HEK293 (cell line): ENCODE results near the gene PHTF1.

Experiments used
- CTCF ChIA-PET: fragments of 350-600 bp; formaldehyde crosslinking; extraction: SDS; loops from one replicate; lab custom pipeline; 2021; ENCODE audit warnings: antibody characterized with exemption; lab: Yijun Ruan, JAX
- POLR2A ChIA-PET: fragments of 300-600 bp; formaldehyde crosslinking; extraction: SDS; loops from one replicate; lab custom pipeline; 2020; ENCODE audit warnings: antibody characterized with exemption, inconsistent platforms; lab: Yijun Ruan, JAX
- H3K27ac ChIP-seq: fragments of 200-500 bp; sonication (Bioruptor generic); 2 replicates; pipeline ENCODE4 v1.5.1; 2014; ENCODE audit warnings: low read depth, low read length, control low read depth, inconsistent platforms; ENCODE audit errors: extremely low read depth
- H3K36me3 ChIP-seq, 2 experiments: fragments of 200-500 bp in 1 of 2; sonication (Bioruptor generic) in 1 of 2; 1 replicate in 1 of 2; 2 replicates in 1 of 2; pipeline ENCODE4 v1.5.1; 2014 to 2017; ENCODE audit warnings: inconsistent platforms in 2 of 2, low read length in 2 of 2; ENCODE audit not compliant: control insufficient read depth in 2 of 2, insufficient read depth in 1 of 2
- H3K4me1 ChIP-seq: fragments of 200-500 bp; sonication (Bioruptor generic); 2 replicates; pipeline ENCODE4 v1.5.1; 2014; ENCODE audit warnings: mild to moderate bottlenecking, low read length, inconsistent platforms; ENCODE audit not compliant: control insufficient read depth, insufficient read depth
- H3K4me3 ChIP-seq: 2 replicates; pipeline ENCODE4 v1.5.1; 2011; ENCODE audit warnings: low read depth, mild to moderate bottlenecking, control low read depth, low read length, moderate library complexity
- H3K9me3 ChIP-seq: fragments of 200-500 bp; sonication (Bioruptor generic); 2 replicates; pipeline ENCODE4 v1.5.1; 2014; ENCODE audit warnings: low read depth, low read length, inconsistent platforms; ENCODE audit not compliant: control insufficient read depth, insufficient read depth
- GFI1B ChIP-seq: fragments of 450-650 bp; formaldehyde crosslinking; IDR thresholded peaks from 2 replicates; pipeline ENCODE4 v1.5.1; 2016; ENCODE audit warnings: missing biosample characterization, missing genetic modification characterization
- GLIS2 ChIP-seq: fragments of 450-650 bp; formaldehyde crosslinking; IDR thresholded peaks from 2 replicates; pipeline ENCODE4 v1.5.1; 2016; ENCODE audit warnings: missing biosample characterization, missing genetic modification characterization
- HOXA7 ChIP-seq: sonication (generic); formaldehyde crosslinking; IDR thresholded peaks from 2 replicates; pipeline ENCODE4 v1.8.1; 2022; ENCODE audit warnings: missing genetic modification reagents, borderline replicate concordance
- HOXD13 ChIP-seq: sonication (generic); formaldehyde crosslinking; IDR thresholded peaks from 2 replicates; pipeline ENCODE4 v1.8.0; 2022; ENCODE audit warnings: missing genetic modification reagents, borderline replicate concordance
- KLF16 ChIP-seq: fragments of 450-650 bp; formaldehyde crosslinking; IDR thresholded peaks from 2 replicates; pipeline ENCODE4 v1.5.1; 2017; ENCODE audit warnings: missing biosample characterization, missing genetic modification characterization
- PRDM1 ChIP-seq: fragments of 450-650 bp; formaldehyde crosslinking; IDR thresholded peaks from 2 replicates; pipeline ENCODE4; 2016; ENCODE audit warnings: missing biosample characterization, missing genetic modification characterization
- SCRT2 ChIP-seq: fragments of 450-650 bp; formaldehyde crosslinking; IDR thresholded peaks from 2 replicates; pipeline ENCODE4 v1.5.1; 2016; ENCODE audit warnings: missing biosample characterization, missing genetic modification characterization
- SP3 ChIP-seq: fragments of 450-650 bp; formaldehyde crosslinking; IDR thresholded peaks from 2 replicates; pipeline ENCODE4 v1.5.1; 2016; ENCODE audit warnings: missing biosample characterization, missing genetic modification characterization
- SP7 ChIP-seq: fragments of 450-650 bp; formaldehyde crosslinking; IDR thresholded peaks from 2 replicates; pipeline ENCODE4 v1.5.1; 2016; ENCODE audit warnings: missing biosample characterization, missing genetic modification characterization
- ZBTB20 ChIP-seq: fragments of 450-650 bp; formaldehyde crosslinking; IDR thresholded peaks from 2 replicates; pipeline ENCODE4 v1.5.1; 2016; ENCODE audit warnings: missing biosample characterization, missing genetic modification characterization
- ZBTB6 ChIP-seq: fragments of 450-650 bp; formaldehyde crosslinking; IDR thresholded peaks from 2 replicates; pipeline ENCODE4 v1.5.1; 2017; ENCODE audit warnings: missing biosample characterization, missing genetic modification characterization
- ZFHX2 ChIP-seq: fragments of 450-650 bp; formaldehyde crosslinking; conservative IDR thresholded peaks from 2 replicates; pipeline ENCODE4 v1.5.1; 2016; ENCODE audit warnings: missing biosample characterization, missing genetic modification characterization
- ZIC2 ChIP-seq: fragments of 450-650 bp; formaldehyde crosslinking; IDR thresholded peaks from 2 replicates; pipeline ENCODE4 v1.5.1; 2016; ENCODE audit warnings: missing biosample characterization, missing genetic modification characterization
- ZNF112 ChIP-seq: fragments of 450-650 bp; formaldehyde crosslinking; IDR thresholded peaks from 2 replicates; pipeline ENCODE4 v1.5.0; 2017; ENCODE audit warnings: missing biosample characterization, missing genetic modification characterization
- ZNF133 ChIP-seq: fragments of 450-650 bp; formaldehyde crosslinking; IDR thresholded peaks from 2 replicates; pipeline ENCODE4 v1.5.1; 2016; ENCODE audit warnings: missing biosample characterization, missing genetic modification characterization
- ZNF280C ChIP-seq: fragments of 450-650 bp; formaldehyde crosslinking; IDR thresholded peaks from 2 replicates; pipeline ENCODE4 v1.5.1; 2016; ENCODE audit warnings: missing biosample characterization, missing genetic modification characterization
- ZNF292 ChIP-seq: fragments of 450-650 bp; formaldehyde crosslinking; IDR thresholded peaks from 2 replicates; pipeline ENCODE4 v1.5.1; 2016; ENCODE audit warnings: low read depth, missing biosample characterization, missing genetic modification characterization, borderline replicate concordance
- ZNF416 ChIP-seq: fragments of 450-650 bp; formaldehyde crosslinking; IDR thresholded peaks from 2 replicates; pipeline ENCODE4 v1.5.1; 2016; ENCODE audit warnings: missing biosample characterization, missing genetic modification characterization
- ZNF473 ChIP-seq: fragments of 450-650 bp; formaldehyde crosslinking; IDR thresholded peaks from 2 replicates; pipeline ENCODE4 v1.5.1; 2017; ENCODE audit warnings: missing biosample characterization, missing genetic modification characterization
- ZNF514 ChIP-seq: fragments of 450-650 bp; formaldehyde crosslinking; IDR thresholded peaks from 2 replicates; pipeline ENCODE4 v1.5.1; 2016; ENCODE audit warnings: missing biosample characterization, missing genetic modification characterization
- ZNF561 ChIP-seq: fragments of 450-650 bp; IDR thresholded peaks from 2 replicates; pipeline ENCODE4 v1.5.1; 2018; ENCODE audit warnings: missing biosample characterization, missing genetic modification characterization, borderline replicate concordance
- ZNF585B ChIP-seq: fragments of 450-650 bp; formaldehyde crosslinking; IDR thresholded peaks from 2 replicates; pipeline ENCODE4 v1.5.1; 2016; ENCODE audit warnings: missing biosample characterization, missing genetic modification characterization
- ZNF664 ChIP-seq: fragments of 450-650 bp; formaldehyde crosslinking; IDR thresholded peaks from 2 replicates; pipeline ENCODE4 v1.5.1; 2016; ENCODE audit warnings: missing biosample characterization, missing genetic modification characterization
- ZNF830 ChIP-seq: fragments of 450-650 bp; IDR thresholded peaks from 2 replicates; pipeline ENCODE4 v1.5.0; 2018; ENCODE audit warnings: missing biosample characterization, missing genetic modification characterization, low read depth, mild to moderate bottlenecking, moderate library complexity
- TF ChIP-seq, protein P1 (sequence below): fragments of 450-650 bp; formaldehyde crosslinking; IDR thresholded peaks from 2 replicates; pipeline ENCODE4 v1.5.1; 2017; ENCODE audit warnings: missing biosample characterization, missing genetic modification characterization

The PHTF1 gene

GRCh38 chr1:113800487-113800886, 41.2 kb upstream of the PHTF1 start (continued):
- TF ChIP-seq, protein P1, sequence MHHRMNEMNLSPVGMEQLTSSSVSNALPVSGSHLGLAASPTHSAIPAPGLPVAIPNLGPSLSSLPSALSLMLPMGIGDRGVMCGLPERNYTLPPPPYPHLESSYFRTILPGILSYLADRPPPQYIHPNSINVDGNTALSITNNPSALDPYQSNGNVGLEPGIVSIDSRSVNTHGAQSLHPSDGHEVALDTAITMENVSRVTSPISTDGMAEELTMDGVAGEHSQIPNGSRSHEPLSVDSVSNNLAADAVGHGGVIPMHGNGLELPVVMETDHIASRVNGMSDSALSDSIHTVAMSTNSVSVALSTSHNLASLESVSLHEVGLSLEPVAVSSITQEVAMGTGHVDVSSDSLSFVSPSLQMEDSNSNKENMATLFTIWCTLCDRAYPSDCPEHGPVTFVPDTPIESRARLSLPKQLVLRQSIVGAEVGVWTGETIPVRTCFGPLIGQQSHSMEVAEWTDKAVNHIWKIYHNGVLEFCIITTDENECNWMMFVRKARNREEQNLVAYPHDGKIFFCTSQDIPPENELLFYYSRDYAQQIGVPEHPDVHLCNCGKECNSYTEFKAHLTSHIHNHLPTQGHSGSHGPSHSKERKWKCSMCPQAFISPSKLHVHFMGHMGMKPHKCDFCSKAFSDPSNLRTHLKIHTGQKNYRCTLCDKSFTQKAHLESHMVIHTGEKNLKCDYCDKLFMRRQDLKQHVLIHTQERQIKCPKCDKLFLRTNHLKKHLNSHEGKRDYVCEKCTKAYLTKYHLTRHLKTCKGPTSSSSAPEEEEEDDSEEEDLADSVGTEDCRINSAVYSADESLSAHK (tag by site-specific recombination): no peak
- TF ChIP-seq ZBTB6 (tag by site-specific recombination) (no peak), HOXA7 (CRISPR knock-in tag) (no peak), KLF16 (no peak), ZNF133 (tag by site-specific recombination) (no peak), PRDM1 (0 out of 2 replicates have a peak, but pooled peaks have one; percentile 36)
- TF ChIP-seq, all 188 proteins: peak for 3

DNA sequence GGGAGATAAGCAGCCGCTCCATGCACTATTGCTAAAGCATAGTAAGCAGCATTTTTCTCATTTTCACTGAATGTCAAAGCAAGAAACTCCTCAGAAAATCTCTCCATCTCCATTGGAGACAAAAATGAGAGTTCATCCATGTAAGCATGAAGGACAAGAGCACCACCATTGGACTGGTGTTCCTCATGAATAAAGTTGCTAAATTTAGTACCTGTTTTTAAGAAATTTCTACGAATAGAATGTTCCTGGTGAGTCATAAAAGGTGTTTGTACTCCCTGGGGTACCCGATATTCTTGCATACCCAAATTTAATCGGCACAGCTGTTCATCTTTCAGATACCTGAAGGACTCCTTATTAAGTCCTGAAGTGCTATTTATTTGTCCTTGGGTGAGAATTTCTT, 38.2 kb upstream of the PHTF1 start:
- TF ChIP-seq ZNF561 (tag by site-specific recombination): no peak
- Histone ChIP-seq H3K36me3 (peaks cover 5 to 37% of the 10 kb centered on the region in 2 experiments), H3K4me3 (no peak overlapping the region), H3K27ac (no peak overlapping the region), H3K9me3 (no peaks in the 10 kb centered on the region), H3K4me1 (no peaks in the 10 kb centered on the region)
- CTCF ChIA-PET: no interaction called here
- POLR2A ChIA-PET: no interaction called here

- Histone ChIP-seq H3K36me3 (peaks cover 5 to 42% of the 10 kb centered on the region in 2 experiments), H3K9me3 (no peaks in the 10 kb centered on the region)
- TF ChIP-seq SP7 (tag by site-specific recombination): peak; percentile 44; the same call in 1 of the 2 replicates
- no peak for TF ChIP-seq GFI1B (tag by site-specific recombination)
- TF ChIP-seq ZBTB20 (tag by site-specific recombination): peak; percentile 54; the same call in 1 of the 2 replicates
- TF ChIP-seq, all 188 proteins: peak for 2
- no peak overlapping the region for H3K4me3 ChIP-seq
- ChIA-PET POLR2A (no interaction called here), CTCF (interaction anchor here (0.9 kb wide), 1 partner anchor 35 kb away, joined by 3 read pairs; the partner anchor contains the start of gene PHTF1)
- H3K27ac ChIP-seq: no peak overlapping the region
- H3K4me1 ChIP-seq: no peaks in the 10 kb centered on the region
These were observed 34.9 kb upstream of the PHTF1 start for GRCh38 chr1:113793878-113794834.

- CTCF ChIA-PET: interaction anchor here (0.6 kb wide), 1 partner anchor 1540 kb away, joined by 5 read pairs; no protein-coding TSS in a partner anchor
- H3K4me1 ChIP-seq: no peaks in the 10 kb centered on the region
- POLR2A ChIA-PET: no interaction called here
- H3K9me3 ChIP-seq: no peaks in the 10 kb centered on the region
- no peak overlapping the region for H3K27ac ChIP-seq
- no peak overlapping the region for H3K4me3 ChIP-seq
- peaks cover 5 to 42% of the 10 kb centered on the region in 2 experiments for H3K36me3 ChIP-seq
- TF ChIP-seq HOXD13 (CRISPR knock-in tag) (no peak), ZNF416 (tag by site-specific recombination) (no peak), ZNF280C (no peak), ZIC2 (tag by site-specific recombination) (no peak), SP3 (tag by site-specific recombination) (no peak), ZNF585B (tag by site-specific recombination) (no peak), SCRT2 (tag by site-specific recombination) (no peak), ZFHX2 (no peak), ZNF664 (no peak), ZNF112 (tag by site-specific recombination) (no peak), ZNF514 (no peak), ZNF292 (tag by site-specific recombination) (no peak), PRDM1 (no peak), ZNF830 (tag by site-specific recombination) (no peak), ZNF473 (tag by site-specific recombination) (no peak), GLIS2 (tag by site-specific recombination) (no peak)
These were observed 33.7 kb upstream of the PHTF1 start for GRCh38 chr1:113792986-113793385.
